OCI-M2 (cell line): ENCODE data around the gene BCL11A.

ENCODE experiments used
- DNase-seq: peaks from one replicate; lab custom pipeline; 2025; ENCODE audit not compliant: unreplicated experiment; lab: John Stamatoyannopoulos, UW

Gene BCL11A

DNA sequence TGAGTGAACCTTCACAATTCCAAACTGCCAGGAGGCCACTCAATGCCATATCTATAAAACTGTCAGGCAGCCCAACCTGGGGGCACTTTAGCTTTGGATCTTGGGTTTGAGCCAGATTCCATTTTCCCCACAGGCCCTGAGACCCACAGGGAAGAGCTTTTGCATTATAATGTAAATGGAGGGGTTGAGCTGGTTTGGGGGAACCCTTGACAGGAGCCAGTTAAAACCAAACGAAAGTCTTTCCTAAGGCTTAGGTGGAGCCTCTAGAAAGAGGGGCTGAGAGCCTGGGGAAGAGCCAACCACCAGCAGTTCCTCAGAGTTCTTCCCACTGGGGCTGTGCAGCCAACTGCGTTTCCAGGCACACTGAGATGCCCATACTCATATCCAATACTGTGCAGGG lies 42.7 kb downstream of the BCL11A start:
- DNase-seq = no peak

DNA sequence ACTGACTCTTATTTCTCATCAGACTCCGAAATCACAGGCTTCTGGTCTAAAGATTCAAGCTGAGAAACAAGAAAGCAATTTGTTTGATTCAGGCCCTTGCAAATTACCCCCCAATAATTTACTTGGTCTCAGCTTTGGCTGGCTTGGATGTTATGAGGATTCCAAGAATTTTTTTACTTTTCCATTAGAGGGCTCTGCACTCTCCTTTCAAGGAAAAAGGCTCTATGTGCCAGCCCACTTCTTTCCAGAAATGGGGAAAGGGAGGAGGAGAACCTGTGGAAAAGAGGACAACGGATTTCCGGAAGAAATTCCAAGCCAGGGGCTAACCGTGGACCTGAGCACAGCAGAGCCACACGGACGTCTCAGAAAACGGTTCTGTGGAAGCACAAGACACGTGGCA lies 44.4 kb downstream of the BCL11A start:
- DNase-seq = no peak

DNA sequence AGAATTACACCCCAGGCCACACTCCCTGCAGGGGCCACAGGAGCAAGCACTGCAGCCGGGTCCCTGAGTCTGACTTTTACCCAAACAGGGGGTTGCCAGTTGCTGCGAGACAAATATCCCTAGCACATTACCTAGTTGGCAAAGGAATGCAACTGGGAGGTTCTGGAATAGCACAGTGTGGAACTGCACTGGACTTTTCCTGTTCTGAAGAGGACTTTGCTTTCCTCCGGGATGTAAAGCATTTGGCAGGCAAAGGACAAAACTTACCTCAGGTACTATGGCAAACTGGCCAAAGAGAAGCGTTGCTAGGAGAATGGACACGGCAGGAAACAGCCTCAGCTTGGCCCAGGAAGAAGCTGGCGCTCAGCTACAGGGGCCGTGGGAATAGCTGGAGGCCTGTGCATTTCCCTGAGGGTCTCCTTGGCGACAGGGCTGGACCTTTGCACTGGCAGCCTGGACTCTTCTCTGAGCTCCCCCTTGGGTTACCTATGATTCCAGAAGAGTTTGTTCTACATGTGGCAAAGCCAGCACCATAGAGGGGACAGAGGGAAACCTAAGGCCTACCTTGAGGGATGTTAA lies 45.0 kb downstream of the BCL11A start:
- no peak for DNase-seq

DNA sequence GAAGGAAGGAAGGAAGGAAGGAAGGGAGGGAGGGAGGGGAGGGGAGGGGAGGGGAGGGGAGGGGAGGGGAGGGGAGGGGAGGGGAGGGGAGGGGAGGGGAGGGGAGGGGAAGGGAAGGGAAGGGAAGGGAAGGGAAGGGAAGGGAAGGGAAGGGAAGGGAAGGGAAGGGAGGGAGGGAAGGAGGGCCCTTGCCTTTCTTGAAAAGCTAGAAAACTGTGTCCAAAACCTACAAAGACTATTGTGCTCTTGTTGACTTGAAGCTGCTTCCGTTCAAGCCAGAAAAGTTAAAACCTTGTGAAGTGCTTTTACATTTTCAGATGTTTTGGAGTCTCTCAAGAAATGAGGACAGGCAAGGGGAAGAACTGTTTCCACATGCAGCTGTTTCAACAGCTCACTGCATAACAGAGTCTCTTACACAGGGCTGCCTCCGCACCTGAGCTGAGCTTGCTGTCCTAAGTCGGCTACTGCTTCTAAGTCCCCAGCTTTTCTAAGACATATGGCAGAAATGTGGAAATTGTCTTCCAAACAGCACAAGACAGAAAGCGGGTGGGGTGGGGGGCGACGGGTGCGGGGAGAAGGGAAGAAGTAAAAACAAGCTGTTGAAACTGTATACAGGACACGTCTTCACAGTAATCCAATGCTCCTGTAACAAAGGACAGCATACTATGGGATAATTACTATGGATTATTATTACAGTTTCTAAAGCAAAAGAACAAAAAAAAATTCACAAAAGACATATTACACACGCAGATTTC lies 46.1 kb downstream of the BCL11A start:
- DNase-seq = no peak

DNA sequence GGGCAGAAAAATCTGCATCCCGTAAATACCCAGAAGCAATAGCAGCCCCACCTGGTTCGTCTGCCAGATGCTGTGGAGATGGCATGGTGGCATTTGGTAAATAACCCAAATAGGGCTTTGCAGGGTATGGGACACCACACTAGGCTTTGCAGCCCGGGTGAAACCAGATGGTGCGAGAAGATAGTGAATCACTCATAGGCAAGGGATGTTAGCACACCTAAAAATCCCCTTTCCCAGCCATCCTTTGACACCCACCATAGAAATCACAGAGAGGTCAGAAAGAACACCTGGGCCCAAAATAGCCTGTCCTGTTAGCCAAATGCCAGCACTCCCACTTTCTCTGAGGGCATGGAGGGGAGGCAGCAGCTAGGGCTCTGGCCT lies 47.6 kb downstream of the BCL11A start:
- DNase-seq = no peak

GRCh38 chr2:60505240-60505879 lies 48.1 kb downstream of the BCL11A start:
- no peak for DNase-seq

GRCh38 chr2:60504049-60504448 lies 49.4 kb downstream of the BCL11A start:
- DNase-seq = no peak

DNA sequence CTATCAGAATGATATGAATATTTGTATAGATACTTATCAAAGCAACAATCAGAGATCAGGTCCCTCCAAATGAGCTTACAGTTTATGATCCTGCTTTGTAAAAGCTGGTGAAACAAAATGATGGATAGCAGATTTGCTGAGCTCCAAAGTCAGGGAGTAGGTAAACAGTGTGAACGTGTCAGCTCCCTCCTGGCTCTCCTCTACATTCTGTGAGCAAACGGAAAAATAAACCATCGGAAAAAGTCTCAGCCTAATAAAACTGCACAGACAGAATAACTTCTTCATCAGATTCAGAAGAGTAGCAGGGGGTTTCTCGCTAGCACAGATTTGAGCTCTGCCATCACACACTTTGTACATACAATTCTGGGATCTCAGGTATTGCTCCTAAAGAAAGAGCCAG lies 51.3 kb downstream of the BCL11A start:
- DNase-seq = no peak

DNA sequence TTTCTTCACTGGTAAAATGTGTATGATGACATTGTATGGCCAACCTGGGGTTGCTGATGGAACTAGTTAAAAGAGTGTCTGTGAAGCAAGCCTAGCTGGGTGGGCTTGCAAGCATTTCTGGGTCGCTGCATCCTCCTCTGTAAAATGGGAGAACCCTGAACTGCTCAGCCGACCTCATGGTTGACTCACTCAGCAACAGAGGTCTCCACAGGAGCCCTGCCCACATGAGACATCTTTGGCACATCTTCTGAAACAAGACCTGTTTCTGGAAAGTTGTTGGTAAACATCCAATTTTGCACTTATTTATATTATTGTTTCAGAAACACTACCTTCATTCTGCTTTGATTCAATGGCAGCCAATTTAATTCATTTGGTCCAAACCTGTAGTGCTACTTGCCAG lies 52.6 kb downstream of the BCL11A start:
- DNase-seq = no peak

GRCh38 chr2:60499651-60500265 lies 53.7 kb downstream of the BCL11A start:
- no peak for DNase-seq

- no peak for DNase-seq
Measured at GRCh38 chr2:60498816-60499429, 54.5 kb downstream of the BCL11A start.

GRCh38 chr2:60498127-60498815 lies 55.2 kb downstream of the BCL11A start:
- no peak for DNase-seq

GRCh38 chr2:60497500-60497899 lies 56.0 kb downstream of the BCL11A start:
- DNase-seq = no peak

DNA sequence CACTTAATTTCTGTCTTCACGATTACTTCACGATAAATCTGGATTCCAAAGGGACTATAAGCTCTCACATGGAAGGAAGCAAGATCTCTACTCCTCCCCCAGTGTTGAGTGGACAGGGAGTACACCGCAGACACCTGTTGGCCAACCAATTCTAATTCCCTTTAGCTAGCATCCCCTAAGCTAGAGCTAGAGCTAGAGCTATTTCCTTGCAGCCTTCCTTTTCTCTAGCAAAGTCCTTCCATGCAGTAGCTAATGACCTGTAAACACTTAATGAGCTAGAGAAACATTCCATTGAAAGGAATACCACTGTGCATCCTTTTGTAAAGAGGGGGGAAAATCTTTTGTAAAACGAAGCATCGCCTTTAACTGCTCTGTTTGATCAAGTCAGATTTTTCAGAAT lies 56.5 kb downstream of the BCL11A start:
- DNase-seq = no peak

DNA sequence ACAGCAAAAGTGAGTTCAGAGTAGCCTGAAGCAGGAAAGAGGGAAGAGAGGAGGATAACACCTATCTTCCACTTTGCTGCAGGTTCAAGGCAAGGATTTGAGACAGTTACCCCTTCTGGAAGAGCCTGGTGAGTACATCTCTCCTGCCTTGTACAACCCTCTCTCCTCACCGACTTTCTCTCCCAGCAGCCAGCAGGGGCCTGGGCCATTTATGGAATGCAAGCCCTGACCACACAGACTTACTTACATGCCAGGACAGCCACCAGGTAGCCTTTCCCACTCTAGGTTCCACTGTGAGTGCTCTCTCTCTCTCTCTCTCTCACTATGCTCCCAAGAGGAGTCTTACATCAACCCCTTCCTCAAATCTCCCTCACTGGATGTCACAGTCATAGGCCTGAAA lies 57.0 kb downstream of the BCL11A start:
- no peak for DNase-seq

GRCh38 chr2:60495041-60495625 lies 58.3 kb downstream of the BCL11A start:
- no peak for DNase-seq

GRCh38 chr2:60493804-60494387 lies 59.6 kb downstream of the BCL11A start:
- DNase-seq = no peak

DNA sequence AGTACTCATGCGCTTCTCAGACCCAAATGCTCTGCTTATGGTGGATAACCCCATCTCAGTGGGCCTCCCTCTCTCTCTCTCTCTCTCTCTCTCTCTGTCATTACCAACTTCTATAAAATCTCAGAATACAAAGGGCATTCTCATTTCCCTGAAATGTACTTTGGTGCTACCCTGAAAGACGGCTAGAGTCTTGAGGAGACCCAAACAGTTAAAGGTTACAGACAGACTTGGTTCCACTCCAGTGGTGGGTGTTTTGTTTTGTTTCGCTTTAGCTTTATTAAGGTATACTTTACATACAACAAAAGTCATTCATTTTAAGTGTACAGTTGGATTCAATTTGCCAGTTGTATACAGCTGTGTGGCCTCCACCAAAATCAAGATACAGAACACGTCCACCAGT lies 60.9 kb downstream of the BCL11A start:
- no peak for DNase-seq

DNA sequence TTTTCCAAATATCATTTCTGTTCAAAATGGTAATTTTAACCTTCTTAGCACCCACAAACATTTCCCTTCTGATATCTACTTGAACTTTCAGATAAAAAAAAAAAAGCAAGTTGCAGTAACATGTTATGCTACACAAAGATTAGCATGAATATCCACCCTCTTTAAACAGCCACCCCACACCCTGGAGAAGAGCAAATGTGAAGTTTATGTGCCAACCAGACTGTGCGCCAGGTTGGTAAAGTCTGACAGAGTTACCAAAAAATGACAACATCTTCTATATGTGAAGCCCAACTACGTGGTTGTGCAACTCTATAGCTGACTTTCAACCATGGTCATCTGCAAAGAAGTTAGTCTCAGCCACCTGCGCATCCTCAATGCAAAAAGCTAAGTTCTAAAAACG lies 62.6 kb downstream of the BCL11A start:
- no peak for DNase-seq

GRCh38 chr2:60490441-60490840 lies 63.0 kb downstream of the BCL11A start:
- DNase-seq = no peak
